Kidney tubule cell (primary cell): ENCODE measurements around the gene FGR.
"Not testable (repeated sequence)": the region's sequence is repeated elsewhere in the genome, so short reads cannot be mapped to it uniquely, and the experiment has no call there.

ENCODE experiments used
- DNase-seq: peaks from one replicate; pipeline ENCODE4 v3.0.0-alpha.2; 2018; ENCODE audit warnings: low spot score

FGR gene

DNA sequence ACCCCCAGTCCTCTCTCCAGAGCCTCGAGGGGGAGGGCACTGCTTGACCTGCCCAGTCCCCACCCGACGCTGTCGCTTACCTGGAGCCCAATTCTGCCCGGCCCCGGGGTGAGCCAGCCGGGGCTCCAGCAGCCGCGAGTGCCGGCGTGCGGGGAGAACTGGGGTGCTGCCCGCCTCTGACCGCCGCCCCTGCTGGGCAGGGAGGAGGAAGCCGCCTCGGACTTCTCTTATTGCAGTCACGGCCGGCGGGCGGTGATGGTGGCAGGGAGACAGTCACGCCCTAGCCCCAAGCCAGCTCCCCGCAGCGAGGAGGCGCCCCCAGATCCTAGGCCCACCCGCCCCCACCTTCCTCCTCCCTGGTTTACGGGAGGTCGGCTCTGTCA, at the start of gene FGR:
FGR (minus strand) TSS at position 201 of the 383 bp plus-strand sequence. CDS start 11,269 bp downstream, outside the sequence.
- no peak for DNase-seq

DNA sequence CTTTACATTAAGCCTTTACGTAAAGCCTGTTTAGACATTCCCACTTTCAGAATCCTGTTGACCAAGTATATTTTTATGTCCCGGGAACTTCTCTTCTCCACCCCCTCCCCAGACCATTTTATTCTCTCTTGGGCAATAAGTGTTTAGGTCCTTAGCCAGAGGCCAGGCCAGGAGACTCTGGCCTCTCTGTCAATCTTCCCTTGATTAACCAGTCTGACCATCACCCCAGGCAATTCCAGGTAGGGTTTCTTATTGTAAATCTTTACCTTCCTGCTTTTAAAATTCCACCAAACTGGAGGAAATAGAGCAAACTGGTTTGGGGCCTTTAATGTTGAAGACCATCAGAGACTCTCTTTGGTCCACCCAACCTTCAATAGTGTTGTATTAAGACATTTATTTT, 49.2 kb upstream of the FGR start:
- no peak for DNase-seq

DNA sequence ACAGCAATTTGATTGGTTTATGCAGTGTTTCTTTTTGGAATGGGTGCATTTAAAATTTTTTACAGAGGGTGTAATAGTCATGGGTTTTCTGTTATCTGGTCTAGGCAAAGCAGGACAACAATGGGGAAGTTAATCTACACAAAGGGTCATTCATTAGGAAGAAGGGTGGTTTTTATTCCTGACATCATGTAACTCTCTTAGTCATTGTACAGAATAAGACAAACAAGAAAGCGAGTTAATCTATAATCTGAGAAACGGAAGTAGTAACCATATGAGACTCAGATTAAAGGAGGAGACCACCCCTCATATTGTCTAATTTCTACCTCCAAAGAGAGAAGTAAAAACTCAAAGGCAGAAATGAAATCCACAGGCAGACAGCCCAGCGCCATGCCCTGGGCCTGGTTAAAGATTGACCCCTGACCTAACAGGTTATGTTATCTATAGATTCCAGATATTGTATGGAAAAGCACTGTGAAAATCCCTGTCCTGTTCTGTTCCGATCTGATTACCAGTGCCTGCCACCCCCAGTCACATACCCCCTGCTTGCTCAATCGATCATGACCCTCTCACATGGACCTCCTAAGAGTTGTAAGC, 47.5 kb upstream of the FGR start:
- DNase-seq, result peak; percentile 39

DNA sequence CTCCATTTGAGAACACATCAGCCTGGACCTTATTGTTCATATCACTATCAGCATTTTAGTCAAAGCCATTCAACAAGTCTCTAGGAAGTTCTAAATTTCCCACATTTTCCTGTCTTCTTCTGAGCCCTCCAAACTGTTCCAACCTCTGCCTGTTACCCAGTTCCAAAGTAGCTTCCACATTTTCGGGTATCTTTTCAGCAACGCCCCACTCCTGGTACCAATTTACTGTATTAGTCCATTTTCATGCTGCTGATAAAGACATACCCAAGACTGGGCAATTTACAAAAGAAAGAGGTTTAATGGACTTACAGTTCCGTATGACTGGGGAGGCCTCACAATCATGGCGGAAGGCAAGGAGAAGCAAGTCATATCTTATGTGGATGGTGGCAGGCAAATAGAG, 46.6 kb upstream of the FGR start:
- DNase-seq, result not testable (repeated sequence)

DNA sequence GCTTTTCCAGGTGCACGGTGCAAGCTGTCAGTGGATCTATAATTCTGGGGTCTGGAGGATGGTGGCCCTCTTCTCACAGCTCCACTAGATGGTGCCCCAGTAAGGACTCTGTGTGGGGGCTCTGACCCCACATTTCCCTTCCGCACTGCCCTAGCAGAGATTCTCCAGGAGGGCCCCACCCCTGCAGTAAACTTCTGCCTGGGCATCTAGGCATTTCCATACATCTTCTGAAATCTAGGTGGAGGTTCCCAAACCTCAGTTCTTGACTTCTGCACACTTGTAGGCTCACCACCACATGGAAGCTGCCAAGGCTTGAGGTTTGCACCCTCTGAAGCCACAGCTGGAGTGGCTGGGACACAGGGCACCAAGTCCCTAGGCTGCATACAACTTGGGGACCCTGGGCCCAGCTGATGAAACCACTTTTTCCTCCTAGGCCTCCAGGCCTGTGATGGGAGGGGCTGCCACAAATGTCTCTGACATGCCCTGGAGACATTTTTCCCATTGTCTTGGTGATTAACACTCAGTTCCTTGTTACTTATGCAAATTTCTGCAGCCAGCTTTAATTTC, 45.3 kb upstream of the FGR start:
- DNase-seq, result not testable (repeated sequence)

DNA sequence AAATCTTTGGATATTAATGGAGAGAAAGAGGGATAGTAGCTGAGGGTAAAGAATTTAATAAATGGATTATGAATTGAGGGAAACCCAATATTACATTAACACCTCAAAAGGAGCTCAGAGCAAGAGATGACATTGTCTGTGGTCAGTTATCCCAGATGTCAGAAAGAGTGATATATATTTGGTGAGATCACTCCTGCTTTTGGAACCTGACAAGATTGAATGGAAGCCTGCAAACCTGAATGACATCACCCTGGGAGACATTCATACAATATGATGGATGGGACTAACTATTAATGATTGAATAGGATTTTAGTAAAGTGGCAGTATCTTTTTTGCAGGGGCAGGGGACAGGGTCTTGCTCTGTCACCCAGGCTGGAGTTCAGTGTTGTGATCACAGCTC, 43.8 kb upstream of the FGR start:
- DNase-seq, result peak; percentile 28

DNA sequence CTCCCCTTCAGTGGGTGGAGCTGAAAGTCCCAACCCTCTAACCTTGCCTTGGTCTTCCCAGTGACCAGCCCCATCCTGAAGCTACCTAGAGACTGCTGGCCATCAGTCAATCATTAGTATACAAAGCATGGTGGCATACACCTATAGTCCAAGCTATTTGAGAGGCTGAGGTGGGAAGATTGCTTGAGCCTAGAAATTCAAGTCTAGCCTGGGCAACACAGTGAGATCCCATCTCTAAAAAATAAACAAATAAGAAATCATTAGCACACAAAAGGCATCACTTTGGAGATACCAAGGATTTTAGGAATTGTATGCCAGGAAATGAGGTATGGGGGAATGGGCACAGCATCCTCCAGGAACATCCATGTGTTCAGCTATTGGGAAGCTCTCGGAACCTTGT, 41.4 kb upstream of the FGR start:
- DNase-seq, result no peak

DNA sequence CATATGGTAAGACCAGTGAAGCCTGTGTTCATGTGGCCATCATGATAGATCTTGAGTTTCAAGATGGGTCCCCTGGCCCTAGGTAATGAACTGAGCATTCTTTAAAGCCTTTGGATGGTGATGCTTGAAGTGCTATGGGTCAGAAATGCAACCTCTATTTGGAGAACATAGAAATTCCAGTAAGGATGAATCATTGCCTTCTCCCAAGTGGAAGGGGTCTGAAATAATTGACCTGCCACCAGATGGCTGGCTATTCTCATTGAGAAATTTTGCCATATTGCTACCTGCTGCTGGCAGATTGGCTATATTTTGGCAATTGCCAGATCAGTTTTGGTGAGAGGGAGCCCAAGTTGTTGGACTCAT, 37.7 kb upstream of the FGR start:
- DNase-seq, result peak; percentile 56

DNA sequence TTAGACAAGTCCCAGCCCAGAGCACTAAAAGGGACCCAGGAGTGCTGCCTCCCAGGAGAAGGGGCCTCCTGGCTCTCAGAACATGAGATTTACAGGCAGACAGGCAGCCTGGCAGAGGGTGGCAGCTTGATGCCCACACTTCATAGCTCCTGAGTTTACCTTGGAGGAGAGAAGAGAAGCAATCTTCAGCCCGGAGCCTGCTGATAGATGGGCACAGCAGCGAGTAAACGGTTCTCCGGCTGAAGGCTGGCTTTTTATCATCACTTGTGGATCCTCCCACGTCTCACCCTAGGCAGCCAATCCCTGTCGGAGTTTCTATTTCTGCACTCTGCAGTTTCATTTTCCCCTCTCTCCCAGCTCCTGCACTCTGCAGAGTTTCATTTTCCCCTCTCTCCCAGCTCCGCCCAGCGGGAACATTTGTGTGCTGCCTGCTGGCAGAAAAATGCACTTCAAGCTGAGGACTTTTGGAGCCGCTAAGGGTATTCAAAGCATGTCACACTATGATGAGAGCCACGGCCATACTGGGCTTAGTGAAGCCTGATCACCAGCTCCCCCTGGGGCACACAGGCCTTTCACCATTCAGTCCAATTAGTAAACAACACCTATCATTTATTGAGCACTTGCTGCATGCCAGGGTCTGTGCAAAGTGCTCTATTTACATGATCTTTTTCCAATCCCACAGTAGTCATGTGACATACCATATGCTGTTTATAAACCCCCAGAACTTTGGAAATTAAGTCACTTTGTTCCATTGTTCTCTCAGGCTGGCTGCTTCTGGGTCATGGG, 37.2 kb upstream of the FGR start, which contains the start of gene IFI6:
IFI6 (minus strand) TSS at position 229 of the 786 bp plus-strand sequence. CDS start 2,878 bp downstream, outside the sequence.
- DNase-seq, result peak; percentile 95

DNA sequence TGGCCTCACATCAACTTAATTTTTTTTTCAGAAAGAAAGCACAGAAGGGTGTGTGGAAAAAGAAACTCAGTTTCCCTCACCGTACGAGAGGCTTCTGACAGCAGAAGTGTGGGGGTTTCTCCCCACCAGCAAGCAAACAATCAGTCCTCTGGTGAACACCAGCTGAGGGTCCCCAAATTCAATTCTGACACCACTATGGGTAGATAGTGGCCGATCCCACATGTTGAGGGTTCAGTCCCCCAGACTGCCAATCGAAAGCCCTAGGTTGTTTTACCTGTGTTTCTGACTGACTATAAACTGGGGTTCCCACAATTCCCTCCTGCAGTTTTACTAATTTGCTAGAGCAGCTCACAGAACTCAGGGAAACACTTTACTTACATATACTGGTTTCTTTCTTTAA, 34.9 kb upstream of the FGR start:
- DNase-seq, result no peak

DNA sequence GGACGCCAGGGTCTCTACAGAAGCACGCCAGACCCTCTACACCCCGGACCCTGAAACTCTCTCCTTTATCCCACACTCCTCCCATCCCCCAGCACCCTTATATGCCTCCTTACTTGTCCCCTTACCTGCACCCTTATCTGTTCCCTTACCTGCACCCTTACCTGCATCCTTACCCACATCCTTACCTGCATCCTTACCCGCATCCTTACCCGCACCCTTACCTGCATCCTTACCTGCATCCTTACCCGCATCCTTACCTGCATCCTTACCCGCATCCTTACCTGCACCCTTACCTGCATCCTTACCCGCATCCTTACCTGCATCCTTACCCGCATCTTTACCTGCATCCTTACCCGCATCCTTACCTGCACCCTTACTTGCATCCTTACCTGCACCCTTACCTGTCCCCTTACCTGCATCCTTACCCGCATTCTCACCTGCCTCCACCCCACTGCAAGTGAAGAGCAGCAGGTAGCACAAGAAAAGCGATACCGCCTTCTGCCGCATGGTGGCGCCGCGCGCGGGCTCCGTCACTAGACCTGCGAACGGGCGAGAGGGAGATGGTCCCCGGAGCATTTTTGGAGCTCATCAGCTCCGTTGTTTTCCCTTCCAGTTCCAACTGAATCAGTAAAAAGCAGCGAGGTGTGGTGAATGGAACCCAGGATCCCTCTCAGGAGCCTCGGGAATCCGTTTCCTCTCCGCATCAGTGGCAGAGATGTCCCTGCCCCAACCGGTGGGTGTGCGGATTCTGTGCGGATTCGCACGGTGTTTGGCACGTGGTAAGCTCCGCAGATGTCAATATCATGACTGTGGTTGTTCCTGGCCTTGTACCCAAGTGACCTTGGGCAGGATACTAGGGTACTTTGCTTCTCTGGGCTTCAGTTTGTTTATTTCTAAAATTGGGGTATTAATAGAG, 34.1 kb upstream of the FGR start:
- DNase-seq, result peak; percentile 68

DNA sequence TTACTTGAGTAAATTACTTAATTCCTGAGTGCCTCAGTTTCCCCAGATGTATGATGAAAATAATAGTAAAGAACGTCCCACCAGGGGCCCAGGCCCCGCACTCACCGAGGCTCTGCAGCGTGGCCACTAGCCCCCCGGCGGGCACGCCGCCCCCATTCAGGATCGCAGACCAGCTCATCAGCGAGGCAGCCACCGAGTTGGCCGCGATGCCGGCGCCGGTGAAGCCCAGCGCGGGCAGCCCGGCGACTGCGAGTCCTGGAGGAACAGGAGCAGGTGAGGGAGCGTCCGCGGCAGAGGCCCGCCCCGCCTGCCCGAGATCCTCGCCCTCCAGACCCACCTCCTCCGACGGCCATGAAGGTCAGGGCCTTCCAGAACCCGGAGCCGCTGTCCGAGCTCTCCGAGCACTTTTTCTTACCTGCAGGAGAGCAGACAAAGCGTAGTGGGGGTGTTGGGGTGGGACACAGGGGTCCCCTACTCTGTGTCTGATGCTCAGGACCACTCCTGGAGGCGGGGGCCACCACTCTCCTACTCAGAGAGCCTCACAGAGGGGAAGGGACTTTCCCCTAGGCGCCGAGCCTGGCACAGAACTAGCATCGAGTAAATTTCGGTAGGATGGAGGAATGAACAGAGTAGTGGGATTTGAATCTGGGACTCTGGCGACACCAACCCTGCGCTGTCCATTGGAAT, 33.3 kb upstream of the FGR start:
- DNase-seq, result no peak

DNA sequence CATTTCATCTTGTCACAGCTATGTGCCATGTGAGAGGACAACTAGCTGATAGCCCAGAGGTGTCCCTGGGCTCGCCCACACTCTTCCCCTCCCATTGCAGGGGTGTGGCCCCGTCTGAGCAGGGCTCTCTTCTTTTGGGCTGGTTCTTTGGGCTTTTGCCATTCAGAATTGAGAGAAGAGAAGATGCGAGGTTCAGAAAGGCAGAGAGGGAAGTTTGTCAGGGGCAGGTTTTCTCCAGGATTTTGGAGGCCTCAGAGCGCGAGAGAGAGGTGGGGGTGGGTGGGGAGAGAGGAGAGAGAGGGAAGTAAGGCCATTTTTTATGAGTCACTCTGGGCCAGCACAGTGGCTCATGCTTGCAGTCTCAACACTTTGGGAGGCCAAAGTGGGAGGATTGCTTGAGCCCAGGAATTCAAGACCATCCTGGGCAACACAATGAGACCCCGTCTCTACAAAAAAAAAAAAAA, 31.8 kb upstream of the FGR start:
- peak; percentile 16 for DNase-seq

DNA sequence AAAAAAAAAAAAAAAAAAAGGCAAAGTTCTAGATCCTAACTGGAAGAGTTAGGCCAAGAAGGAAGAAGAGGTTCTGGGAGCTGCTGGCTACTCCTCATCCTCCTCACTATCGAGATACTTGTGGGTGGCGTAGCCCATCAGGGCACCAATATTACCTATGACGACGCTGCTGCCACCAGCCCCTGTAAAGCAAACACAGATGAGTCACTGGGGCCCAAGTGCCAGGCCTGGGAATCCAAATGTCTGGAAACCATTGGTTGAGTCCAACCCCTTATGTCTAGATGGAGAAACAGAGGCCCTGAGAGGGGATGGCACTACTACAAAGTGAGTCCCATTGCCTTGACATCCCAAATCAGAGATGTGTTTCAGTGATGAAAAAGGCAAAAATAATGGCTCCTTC, 31.3 kb upstream of the FGR start:
- no peak for DNase-seq

DNA sequence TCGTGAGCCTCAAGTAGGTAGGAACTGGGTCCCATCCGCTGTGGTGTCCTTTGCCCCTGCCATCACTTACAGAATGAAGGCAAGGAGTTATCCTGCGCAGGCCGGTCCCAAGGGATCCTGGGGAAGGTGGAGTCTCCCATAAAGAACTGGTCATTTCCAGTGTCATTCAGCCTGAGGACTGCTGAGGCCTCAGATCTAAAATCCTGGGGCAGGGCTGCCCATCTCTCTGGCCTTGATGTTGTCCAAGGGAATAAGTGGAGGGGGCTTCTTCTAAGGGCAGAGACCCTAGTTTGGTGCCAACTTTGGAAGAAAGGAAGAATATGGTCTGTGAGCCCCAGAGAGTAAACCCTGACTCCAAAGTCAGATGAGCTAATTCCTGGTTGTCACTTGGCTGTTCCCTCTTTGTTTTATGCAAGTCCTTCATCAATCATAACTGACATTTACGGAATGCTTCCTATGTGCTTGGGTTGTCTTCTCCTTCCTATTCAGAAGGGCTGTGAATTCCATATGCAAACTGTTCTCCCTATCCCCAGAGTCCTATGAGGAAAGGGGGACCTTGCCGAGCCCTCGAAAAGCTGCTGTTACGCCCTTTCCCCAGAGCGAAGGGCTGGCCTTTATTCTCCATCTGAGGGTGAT, 30.1 kb upstream of the FGR start:
- DNase-seq, result no peak

DNA sequence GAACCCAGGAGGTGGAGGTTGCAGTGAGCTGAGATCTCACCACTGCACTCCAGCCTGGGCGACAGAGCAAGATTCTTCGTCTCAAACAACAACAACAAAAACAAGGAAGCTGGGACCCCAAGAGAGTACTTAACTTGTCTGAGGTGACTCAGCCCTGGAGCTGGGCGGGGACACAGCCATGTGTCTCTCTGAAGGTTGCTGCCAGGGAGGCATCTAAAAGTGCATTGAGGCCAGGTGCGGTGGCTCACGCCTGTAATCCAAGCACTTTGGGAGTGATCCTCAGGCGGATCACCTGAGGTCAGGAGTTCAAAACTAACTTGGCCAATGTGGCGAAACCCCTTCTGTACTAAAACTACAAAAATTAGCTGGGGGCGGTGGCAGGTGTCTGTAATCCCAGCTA, 29.3 kb upstream of the FGR start:
- DNase-seq, result peak; percentile 16

DNA sequence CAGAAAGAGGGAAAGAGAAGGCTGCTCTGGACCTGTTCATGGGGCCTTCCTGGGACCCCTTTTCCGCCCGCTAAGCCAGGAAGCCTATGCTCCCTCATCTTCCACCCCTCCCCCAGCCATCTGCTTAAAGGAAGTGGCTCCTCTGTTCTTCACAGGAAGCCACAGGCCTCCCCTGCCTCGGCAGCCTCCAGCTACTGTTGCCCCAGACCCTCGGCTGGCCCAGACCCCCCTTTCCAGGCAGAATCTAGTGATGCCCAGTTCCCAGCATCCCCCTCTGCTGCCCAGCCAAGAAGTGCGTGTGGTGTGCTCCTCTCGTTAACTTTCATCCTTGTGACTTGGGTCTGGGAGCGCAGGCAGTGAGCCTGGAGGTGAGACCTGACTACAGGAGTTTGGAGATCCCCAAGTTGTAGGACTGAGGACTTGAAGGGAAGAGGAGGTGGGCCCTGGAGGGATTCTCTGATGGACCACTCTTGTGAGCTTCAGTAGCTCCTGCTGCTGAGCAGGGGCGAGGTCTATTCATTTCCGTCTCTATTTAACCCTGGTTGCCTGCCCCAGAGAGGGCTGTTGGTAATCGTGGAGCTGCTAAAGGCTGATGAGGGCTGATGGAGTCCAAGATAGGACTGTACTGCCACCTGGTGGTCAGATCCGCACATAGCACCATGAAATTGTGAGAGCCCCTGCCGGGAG, 27.9 kb upstream of the FGR start:
- DNase-seq, result peak; percentile 79

DNA sequence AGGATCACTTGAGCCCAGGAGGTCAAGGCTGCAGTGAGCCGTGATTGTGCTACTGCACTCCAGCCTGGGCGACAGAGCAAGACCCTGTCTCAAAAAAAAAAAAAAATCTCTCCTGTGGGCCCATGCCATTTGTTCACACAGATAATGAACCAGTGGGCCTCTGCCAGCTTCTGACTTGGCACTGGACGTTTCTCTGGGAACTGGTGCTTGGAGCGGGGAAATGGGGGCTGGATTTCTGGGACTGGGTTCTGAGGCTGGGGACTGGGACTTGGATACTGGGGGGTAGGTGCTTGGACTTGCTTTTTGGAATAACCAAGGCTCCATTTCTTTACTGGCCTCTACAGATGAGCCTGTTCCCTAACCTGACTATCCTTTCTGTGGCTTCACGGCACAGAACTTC, 27.3 kb upstream of the FGR start:
- no peak for DNase-seq

DNA sequence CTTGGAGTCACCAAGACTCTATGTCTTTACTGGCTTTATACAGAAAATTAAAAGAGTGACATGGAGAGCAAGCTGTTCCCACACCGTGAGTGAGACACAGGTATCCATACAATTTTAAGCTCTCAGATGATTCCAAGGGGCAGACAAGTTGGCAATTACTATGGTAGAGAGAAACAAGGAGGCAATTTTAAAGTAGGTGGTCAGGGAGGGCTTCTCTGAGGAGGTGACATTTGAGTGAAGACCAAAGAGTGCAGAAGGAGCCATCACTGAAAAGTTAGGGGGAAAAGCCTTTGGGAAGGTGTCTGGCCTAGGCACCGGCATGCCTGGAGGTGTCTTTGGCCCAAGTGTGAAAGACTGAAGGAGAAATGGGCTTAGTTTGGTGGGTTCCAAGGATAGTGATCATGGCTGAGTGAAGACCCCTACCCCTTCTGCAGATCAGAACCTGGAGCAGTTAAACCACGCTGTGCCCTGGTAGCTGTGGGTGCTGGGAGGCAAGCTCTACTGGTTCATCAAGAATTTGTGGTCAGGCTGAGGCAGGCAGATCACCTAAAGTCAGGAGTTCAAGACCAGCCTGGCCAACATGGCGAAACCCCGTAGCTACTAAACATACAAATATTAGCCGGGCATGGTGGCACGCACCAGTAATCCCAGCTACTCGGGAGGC, 26.6 kb upstream of the FGR start:
- DNase-seq, result no peak

DNA sequence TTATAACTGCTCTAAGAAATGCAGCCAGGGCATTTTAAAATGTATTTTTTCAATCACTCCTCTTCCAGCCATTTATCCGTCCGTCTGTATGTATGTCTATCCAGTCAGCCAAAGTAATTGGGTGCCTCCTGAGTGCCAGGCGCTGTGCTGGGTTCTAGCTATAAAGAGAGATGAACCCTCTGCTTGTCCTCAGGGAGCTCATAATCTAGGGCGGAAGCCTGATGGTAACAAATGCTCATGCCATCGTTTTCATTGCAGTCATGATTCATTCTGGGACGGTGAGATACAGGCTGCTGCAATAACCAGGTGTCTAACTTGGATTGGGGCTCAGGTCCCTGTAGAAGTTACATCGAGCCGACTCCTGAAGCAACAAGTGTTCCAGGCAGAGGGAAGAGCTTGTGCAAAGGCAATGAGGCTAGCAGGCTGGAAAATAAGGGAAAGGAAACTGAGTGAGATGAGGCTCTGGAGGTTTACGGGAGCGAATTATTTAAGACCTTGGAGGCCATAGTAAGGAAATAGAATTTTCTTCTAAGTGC, 25.4 kb upstream of the FGR start:
- no peak for DNase-seq
